ENCODE measurements around the gene TJP3. TPM values are rescaled to one million over a fixed set of nuclear protein-coding genes. Genes with fewer than 3 reads are reported as not detected.

Gene TJP3
- total and polyA plus RNA-seq, 3 donors from 2014 or later, result 37.2 to 125 (median 81.1) TPM

- intact Hi-C loops (cut with DNase I; ENCODE audit: low total_unique reads), result no loop called here
- WGBS, 2 donors, result 88% methylated on average over 11 to 12 of the region's 12 CpGs
- Histone ChIP-seq H3K4me1 (peaks cover 4% of the 10 kb centered on the region), H3K36me3 (ENCODE audit: low read depth, missing control alignments) (no peaks in the 10 kb centered on the region), H3K27me3 (no peaks in the 10 kb centered on the region), H3K4me3 (no peak overlapping the region), H3K9me3 (no peaks in the 10 kb centered on the region), H3K27ac (no peak overlapping the region)
- DNase-seq, result no peak
- TF ChIP-seq POLR2A (IDR thresholded peaks at IDR 0.05) (no peak), CTCF (IDR thresholded peaks at IDR 0.05) (no peak)
These were observed 29.0 kb upstream of the TJP3 start for GRCh38 chr19:3679138-3679537.

GRCh38 chr19:3679581-3679980, 28.6 kb upstream of the TJP3 start:
- Histone ChIP-seq H3K9me3 (no peaks in the 10 kb centered on the region), H3K4me3 (no peak overlapping the region), H3K36me3 (ENCODE audit: low read depth, missing control alignments) (no peaks in the 10 kb centered on the region), H3K27me3 (no peaks in the 10 kb centered on the region), H3K27ac (no peak overlapping the region), H3K4me1 (peaks cover 4% of the 10 kb centered on the region)
- WGBS, 2 donors, result 84 to 89% methylated on average over 10 to 13 of the region's 13 CpGs
- DNase-seq, result no peak
- intact Hi-C loops (cut with DNase I; ENCODE audit: low total_unique reads), result no loop called here
- no peak for TF ChIP-seq POLR2A (IDR thresholded peaks at IDR 0.05)
- TF ChIP-seq CTCF (IDR thresholded peaks at IDR 0.05), result no peak

- intact Hi-C loops (cut with DNase I; ENCODE audit: low total_unique reads), result no loop called here
- no peaks in the 10 kb centered on the region for H3K9me3 ChIP-seq
- 94 to 99% methylated on average over 6 to 12 of the region's 12 CpGs for WGBS, 2 donors
- H3K27ac ChIP-seq, result no peak overlapping the region
- H3K4me1 ChIP-seq, result peaks cover 4% of the 10 kb centered on the region
- H3K27me3 ChIP-seq, result no peaks in the 10 kb centered on the region
- no peak for DNase-seq
- no peak overlapping the region for H3K4me3 ChIP-seq
- no peaks in the 10 kb centered on the region for H3K36me3 ChIP-seq (ENCODE audit: low read depth, missing control alignments)
- TF ChIP-seq POLR2A (IDR thresholded peaks at IDR 0.05), result no peak
- TF ChIP-seq CTCF (IDR thresholded peaks at IDR 0.05), result no peak
These were observed 27.2 kb upstream of the TJP3 start for GRCh38 chr19:3680939-3681338.

GRCh38 chr19:3682286-3682685, 25.9 kb upstream of the TJP3 start:
- TF ChIP-seq POLR2A (IDR thresholded peaks at IDR 0.05) (no peak), CTCF (IDR thresholded peaks at IDR 0.05) (no peak)
- intact Hi-C loops (cut with DNase I; ENCODE audit: low total_unique reads), result no loop called here
- WGBS, 2 donors, result 92 to 98% methylated on average over 10 of the region's 10 CpGs
- H3K27ac ChIP-seq, result no peak overlapping the region
- no peaks in the 10 kb centered on the region for H3K36me3 ChIP-seq (ENCODE audit: low read depth, missing control alignments)
- no peaks in the 10 kb centered on the region for H3K27me3 ChIP-seq
- H3K9me3 ChIP-seq, result no peaks in the 10 kb centered on the region
- no peak overlapping the region for H3K4me3 ChIP-seq
- H3K4me1 ChIP-seq, result peaks cover 4% of the 10 kb centered on the region
- no peak for DNase-seq

- TF ChIP-seq CTCF (IDR thresholded peaks at IDR 0.05) (no peak), POLR2A (IDR thresholded peaks at IDR 0.05) (no peak)
- Histone ChIP-seq H3K4me1 (peaks cover 4% of the 10 kb centered on the region), H3K4me3 (no peak overlapping the region), H3K27ac (peak overlapping the region; percentile 39 to 61), H3K27me3 (no peaks in the 10 kb centered on the region), H3K36me3 (ENCODE audit: low read depth, missing control alignments) (no peaks in the 10 kb centered on the region), H3K9me3 (no peaks in the 10 kb centered on the region)
- no peak for DNase-seq
- 69 to 75% methylated on average over 16 to 17 of the region's 17 CpGs for WGBS, 2 donors
- intact Hi-C loops (cut with DNase I; ENCODE audit: low total_unique reads), result no loop called here
These were observed 25.3 kb upstream of the TJP3 start for GRCh38 chr19:3682741-3683404.
